Globus pallidus (tissue), 1 donor: ENCODE results near the gene ANKS1A.
"Not testable (repeated sequence)": the region's sequence is repeated elsewhere in the genome, so short reads cannot be mapped to it uniquely, and the experiment has no call there.

Experiments
- DNase-seq: peaks from one replicate; pipeline ENCODE4 v3.0.0-alpha.2; 2015; ENCODE audit warnings: low spot score

The ANKS1A gene

GRCh38 chr6:34884073-34884472 lies 5.0 kb upstream of the ANKS1A start:
- not testable (repeated sequence) for DNase-seq

- no peak for DNase-seq
Observed at GRCh38 chr6:34884996-34885395, 4.1 kb upstream of the ANKS1A start.

GRCh38 chr6:34885837-34886236 lies 3.2 kb upstream of the ANKS1A start:
- DNase-seq = not testable (repeated sequence)

- DNase-seq = peak; percentile 92
Observed at GRCh38 chr6:34887753-34888513, 1.1 kb upstream of the ANKS1A start, which contains the start of gene TAF11. Gene TAF11 (minus strand): TSS chr6:34888042. CDS start chr6:34887957, 85 bp downstream.

- no peak for DNase-seq
Observed at GRCh38 chr6:34888514-34888856, 570 bp upstream of the ANKS1A start.

GRCh38 chr6:34890533-34890925 lies 1.5 kb downstream of the ANKS1A start:
- DNase-seq = peak; percentile 29

GRCh38 chr6:34891296-34891695 lies 2.2 kb downstream of the ANKS1A start:
- DNase-seq = no peak

- no peak for DNase-seq
Observed at GRCh38 chr6:34894693-34895092, 5.6 kb downstream of the ANKS1A start.

GRCh38 chr6:34897130-34897529 lies 8.1 kb downstream of the ANKS1A start:
- DNase-seq = no peak

GRCh38 chr6:34897716-34898115 lies 8.7 kb downstream of the ANKS1A start:
- DNase-seq = no peak

GRCh38 chr6:34899748-34900147 lies 10.7 kb downstream of the ANKS1A start:
- not testable (repeated sequence) for DNase-seq

- DNase-seq = no peak
Observed at GRCh38 chr6:34900321-34901031, 11.4 kb downstream of the ANKS1A start.

GRCh38 chr6:34901930-34902329 lies 12.9 kb downstream of the ANKS1A start:
- no peak for DNase-seq

GRCh38 chr6:34904990-34905613 lies 16.0 kb downstream of the ANKS1A start:
- no peak for DNase-seq

GRCh38 chr6:34906826-34907225 lies 17.8 kb downstream of the ANKS1A start:
- DNase-seq = no peak

GRCh38 chr6:34908194-34908593 lies 19.1 kb downstream of the ANKS1A start:
- no peak for DNase-seq

GRCh38 chr6:34909320-34909883 lies 20.3 kb downstream of the ANKS1A start:
- DNase-seq = no peak

- no peak for DNase-seq
Observed at GRCh38 chr6:34911822-34912221, 22.8 kb downstream of the ANKS1A start.

GRCh38 chr6:34912715-34913464 lies 23.8 kb downstream of the ANKS1A start:
- no peak for DNase-seq

GRCh38 chr6:34914358-34914757 lies 25.3 kb downstream of the ANKS1A start:
- no peak for DNase-seq

GRCh38 chr6:34916348-34916967 lies 27.4 kb downstream of the ANKS1A start:
- no peak for DNase-seq
